Endodermal cell (in vitro differentiated cells): ENCODE results near the gene SCRN2. TPM values are rescaled to one million over a fixed set of nuclear protein-coding genes. Genes with fewer than 3 reads are reported as not detected.

ENCODE experiments used
- DNase-seq: peaks from one replicate; pipeline ENCODE4 v3.0.0-alpha.2; 2017
- H3K27ac ChIP-seq: 2 replicates; pipeline ENCODE4 v1.5.1; 2013; ENCODE audit warnings: mild to moderate bottlenecking, low read depth, low read length, moderate library complexity
- H3K27me3 ChIP-seq: 2 replicates; pipeline ENCODE4 v1.6.1; 2013; ENCODE audit warnings: mild to moderate bottlenecking, low read length, moderate library complexity; ENCODE audit not compliant: insufficient read depth, control insufficient read depth, poor library complexity, severe bottlenecking
- H3K36me3 ChIP-seq: 2 replicates; pipeline ENCODE4 v1.7.0; 2013; ENCODE audit warnings: mild to moderate bottlenecking, low read length, moderate library complexity; ENCODE audit not compliant: control insufficient read depth, insufficient read depth
- H3K4me1 ChIP-seq: one replicate; pipeline ENCODE4 v1.7.0; 2013; ENCODE audit warnings: low read length; ENCODE audit not compliant: control insufficient read depth, insufficient read depth
- H3K4me3 ChIP-seq: 2 replicates; pipeline ENCODE4 v1.5.1; 2013; ENCODE audit warnings: mild to moderate bottlenecking, low read length, moderate library complexity
- H3K9ac ChIP-seq: 2 replicates; pipeline ENCODE4 v1.6.1; 2013; ENCODE audit warnings: mild to moderate bottlenecking, low read length, moderate library complexity; ENCODE audit not compliant: poor library complexity, severe bottlenecking; ENCODE audit errors: extremely low read depth
- H3K9me3 ChIP-seq: 2 replicates; pipeline ENCODE4 v1.6.1; 2013; ENCODE audit warnings: mild to moderate bottlenecking, low read length, moderate library complexity; ENCODE audit not compliant: control insufficient read depth
- H3K27ac Mint-ChIP-seq: 2 replicates; pipeline ENCODE4 v1.8.0; 2020; ENCODE audit warnings: mixed read lengths
- H3K27me3 Mint-ChIP-seq: 2 replicates; pipeline ENCODE4 v1.8.0; 2021; ENCODE audit warnings: mild to moderate bottlenecking, mixed read lengths; ENCODE audit not compliant: insufficient read depth
- H3K36me3 Mint-ChIP-seq: 2 replicates; pipeline ENCODE4 v1.8.0; 2020; ENCODE audit warnings: low read depth, mixed read lengths
- H3K4me1 Mint-ChIP-seq: 2 replicates; pipeline ENCODE4 v1.8.0; 2020; ENCODE audit warnings: mixed read lengths
- H3K4me3 Mint-ChIP-seq: 2 replicates; pipeline ENCODE4 v1.8.0; 2020; ENCODE audit warnings: mild to moderate bottlenecking, moderate library complexity, mixed read lengths
- H3K9me3 Mint-ChIP-seq: 2 replicates; pipeline ENCODE4 v1.8.0; 2020; ENCODE audit warnings: mild to moderate bottlenecking, mixed read lengths
- whole genome bisulfite sequencing, 2 experiments: methylation state at CpG; one replicate each; pipeline versions ENCODE4 v1.1.5 to v1.1.7; 2013; ENCODE audit warnings: missing lambda C conversion rate in 2 of 2, mixed read lengths in 1 of 2; ENCODE audit not compliant: insufficient coverage in 1 of 2, insufficient read length in 1 of 2; 5-methylcytosine and 5-hydroxymethylcytosine counted together
- total RNA-seq, 2 donors: library from RNA; stranded (reverse); fragmentation: NEBNext Ultra II Directional in 1 of 2; extraction: Animal tissue kit (Norgen Biotek cat#: 25700) in 1 of 2; gene quantifications; 2 replicates in 1 of 2; 3 replicates in 1 of 2; pipeline ENCODE4 v1.2.1, GENCODE V29; 2021
- TF ChIP-seq, protein P1 (sequence below): fragments of 200-600 bp; sonication (generic); conservative IDR thresholded peaks from 2 replicates; pipeline ENCODE4 v1.5.0; 2021; ENCODE audit warnings: antibody characterized with exemption, mild to moderate bottlenecking

SCRN2 gene
- total RNA-seq, 2 donors from 2014 or later, result 54.5 to 71.9 TPM

DNA sequence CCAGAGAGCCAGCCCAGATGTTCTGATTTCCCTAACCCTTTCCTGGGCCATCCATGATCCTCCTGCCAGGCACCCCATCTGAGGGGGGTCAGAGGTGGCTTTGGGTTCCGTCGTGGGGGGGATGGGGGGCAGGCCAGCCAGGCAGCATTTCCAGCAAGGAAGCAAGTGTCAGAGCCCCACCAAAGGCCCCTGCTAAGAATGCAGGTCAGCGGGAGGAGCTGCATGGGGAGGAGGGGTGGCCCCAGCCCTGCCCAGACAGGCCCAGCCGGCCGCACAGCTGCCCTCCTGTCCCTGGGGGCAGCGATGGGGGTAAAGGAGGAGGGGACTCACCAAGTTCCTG is 2.3 kb upstream of the SCRN2 start:
- Mint-ChIP-seq H3K4me3 (no peak overlapping the region), H3K27me3 (peaks cover 45% of the 10 kb centered on the region), H3K36me3 (no peaks in the 10 kb centered on the region), H3K27ac (no peak overlapping the region), H3K4me1 (peaks cover 14% of the 10 kb centered on the region), H3K9me3 (no peaks in the 10 kb centered on the region)
- H3K9me3 ChIP-seq, result no peaks in the 10 kb centered on the region
- H3K4me1 ChIP-seq, result peaks cover 17% of the 10 kb centered on the region
- no peak overlapping the region for H3K27ac ChIP-seq
- peak; percentile 69 for DNase-seq
- H3K27me3 ChIP-seq, result peaks cover 34% of the 10 kb centered on the region
- no peak overlapping the region for H3K4me3 ChIP-seq
- no peak overlapping the region for H3K9ac ChIP-seq
- H3K36me3 ChIP-seq, result no peaks in the 10 kb centered on the region
- TF ChIP-seq, protein P1, sequence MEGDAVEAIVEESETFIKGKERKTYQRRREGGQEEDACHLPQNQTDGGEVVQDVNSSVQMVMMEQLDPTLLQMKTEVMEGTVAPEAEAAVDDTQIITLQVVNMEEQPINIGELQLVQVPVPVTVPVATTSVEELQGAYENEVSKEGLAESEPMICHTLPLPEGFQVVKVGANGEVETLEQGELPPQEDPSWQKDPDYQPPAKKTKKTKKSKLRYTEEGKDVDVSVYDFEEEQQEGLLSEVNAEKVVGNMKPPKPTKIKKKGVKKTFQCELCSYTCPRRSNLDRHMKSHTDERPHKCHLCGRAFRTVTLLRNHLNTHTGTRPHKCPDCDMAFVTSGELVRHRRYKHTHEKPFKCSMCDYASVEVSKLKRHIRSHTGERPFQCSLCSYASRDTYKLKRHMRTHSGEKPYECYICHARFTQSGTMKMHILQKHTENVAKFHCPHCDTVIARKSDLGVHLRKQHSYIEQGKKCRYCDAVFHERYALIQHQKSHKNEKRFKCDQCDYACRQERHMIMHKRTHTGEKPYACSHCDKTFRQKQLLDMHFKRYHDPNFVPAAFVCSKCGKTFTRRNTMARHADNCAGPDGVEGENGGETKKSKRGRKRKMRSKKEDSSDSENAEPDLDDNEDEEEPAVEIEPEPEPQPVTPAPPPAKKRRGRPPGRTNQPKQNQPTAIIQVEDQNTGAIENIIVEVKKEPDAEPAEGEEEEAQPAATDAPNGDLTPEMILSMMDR, result peak; percentile 3
- WGBS, 2 experiments, result 47 to 58% methylated on average over 5 to 6 of the region's 6 CpGs

DNA sequence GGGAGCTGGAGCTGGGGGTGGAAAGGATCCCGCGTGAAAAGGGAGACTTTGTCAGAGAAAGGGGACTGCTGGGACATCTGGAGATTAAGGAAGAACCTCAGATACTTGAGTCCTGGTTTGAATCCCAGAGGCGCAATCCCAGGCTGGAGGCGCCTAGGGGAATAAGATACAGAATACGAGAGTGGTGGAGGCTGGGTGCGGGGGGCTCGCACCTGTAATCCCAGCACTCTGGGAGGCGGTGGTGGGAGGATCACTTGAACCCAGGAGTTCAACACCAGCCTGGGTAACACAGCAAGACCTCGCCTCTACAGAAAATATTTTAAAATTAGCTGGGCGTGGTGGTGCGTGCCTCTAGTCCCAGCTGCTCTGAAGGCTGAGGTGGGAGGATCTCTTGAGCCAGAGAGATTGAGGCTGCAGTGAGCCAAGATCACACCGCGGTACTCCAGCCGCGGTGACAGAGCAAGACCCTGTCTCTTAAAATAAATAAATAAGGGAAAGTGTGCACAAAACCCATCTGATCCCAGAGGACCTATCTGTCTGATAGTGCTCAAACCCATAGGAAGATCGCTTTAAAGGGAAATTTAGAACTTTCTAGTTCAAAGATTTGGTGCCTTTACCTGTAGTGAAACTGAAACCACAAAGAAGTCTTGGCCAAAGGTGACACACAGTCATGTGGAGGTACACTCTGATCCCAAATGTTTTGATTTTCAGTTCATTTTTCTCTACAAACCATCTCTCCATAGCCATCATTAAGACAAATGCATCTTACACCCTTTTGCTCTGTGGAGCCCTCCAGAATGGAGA is 617 bp upstream of the SCRN2 start:
- TF ChIP-seq, protein P1, result no peak
- 71 to 76% methylated on average over 12 to 16 of the region's 16 CpGs for WGBS, 2 experiments
- H3K4me1 Mint-ChIP-seq, result peaks cover 14% of the 10 kb centered on the region
- peak overlapping the region; percentile 85 for H3K4me3 Mint-ChIP-seq
- H3K36me3 Mint-ChIP-seq, result peaks cover 1% of the 10 kb centered on the region
- no peak overlapping the region for H3K9ac ChIP-seq
- peaks cover 17% of the 10 kb centered on the region for H3K4me1 ChIP-seq
- no peaks in the 10 kb centered on the region for H3K9me3 Mint-ChIP-seq
- H3K36me3 ChIP-seq, result no peaks in the 10 kb centered on the region
- H3K27me3 ChIP-seq, result peaks cover 17% of the 10 kb centered on the region
- H3K4me3 ChIP-seq, result no peak overlapping the region
- H3K27me3 Mint-ChIP-seq, result peaks cover 29% of the 10 kb centered on the region
- H3K27ac ChIP-seq, result no peak overlapping the region
- no peak overlapping the region for H3K27ac Mint-ChIP-seq
- no peaks in the 10 kb centered on the region for H3K9me3 ChIP-seq
- DNase-seq, result no peak

DNA sequence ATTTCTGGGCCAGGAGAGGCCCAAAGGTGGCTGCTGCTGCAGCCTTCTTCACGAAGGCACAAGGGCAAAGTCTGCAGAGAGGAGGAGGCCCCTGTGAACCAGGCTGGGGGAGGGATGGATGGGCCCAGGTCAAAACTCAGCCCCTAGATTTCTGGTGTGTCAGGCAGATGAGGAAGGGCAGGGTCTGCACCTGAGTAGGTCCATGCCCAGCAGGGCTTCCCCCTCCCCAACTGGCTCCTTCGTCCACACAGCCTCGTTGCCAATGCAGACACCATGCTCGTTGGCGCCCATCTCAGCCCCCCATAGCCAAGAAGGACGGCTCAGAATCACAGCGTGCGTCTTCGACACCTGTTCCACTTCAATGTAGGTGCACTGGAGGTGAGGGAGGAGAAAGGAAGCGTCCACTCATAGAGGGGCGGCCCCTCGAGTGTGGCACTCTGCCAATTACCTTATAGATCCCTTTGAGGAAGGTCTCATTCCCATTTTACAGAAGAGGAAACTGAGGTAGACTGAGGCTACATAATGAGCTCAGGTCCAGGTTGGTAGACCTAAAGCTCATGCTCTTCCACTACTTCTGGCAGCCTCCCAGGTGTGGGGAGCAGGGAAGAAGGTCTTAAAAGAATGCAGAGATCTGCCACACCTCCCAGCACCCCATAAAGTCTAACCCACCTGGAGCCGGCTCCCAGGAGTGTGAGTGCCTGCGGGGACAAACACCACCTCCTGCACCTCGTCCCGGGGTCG is 902 bp downstream of the SCRN2 start:
- H3K27ac ChIP-seq, result no peak overlapping the region
- H3K9me3 Mint-ChIP-seq, result no peaks in the 10 kb centered on the region

More for the DNA sequence above, 902 bp downstream of the SCRN2 start:
- H3K27me3 ChIP-seq, result peaks cover 2% of the 10 kb centered on the region
- 66 to 70% methylated on average over 11 to 17 of the region's 17 CpGs for WGBS, 2 experiments
- Mint-ChIP-seq H3K4me1 (peaks cover 14% of the 10 kb centered on the region), H3K27me3 (peaks cover 13% of the 10 kb centered on the region), H3K4me3 (peak overlapping the region; percentile 85), H3K36me3 (peaks cover 3% of the 10 kb centered on the region), H3K27ac (peak overlapping the region; percentile 72)
- H3K4me3 ChIP-seq, result peak overlapping the region; percentile 90
- H3K9me3 ChIP-seq, result no peaks in the 10 kb centered on the region
- TF ChIP-seq, protein P1, result no peak
- H3K9ac ChIP-seq, result peak overlapping the region; percentile 62
- DNase-seq, result no peak
- no peaks in the 10 kb centered on the region for H3K36me3 ChIP-seq
- peaks cover 17% of the 10 kb centered on the region for H3K4me1 ChIP-seq
